SH-SY5Y (cell line): Measurements from ENCODE around the gene NEURL2.

Source experiments
- GATA2 ChIP-seq: IDR thresholded peaks from 2 replicates; pipeline ENCODE4 v1.6.1; 2011; ENCODE audit warnings: mild to moderate bottlenecking, low read depth, low read length
- GATA3 ChIP-seq: IDR thresholded peaks from 2 replicates; pipeline ENCODE4 v1.6.1; 2011; ENCODE audit warnings: low read depth, mild to moderate bottlenecking, low read length, moderate library complexity

DNA sequence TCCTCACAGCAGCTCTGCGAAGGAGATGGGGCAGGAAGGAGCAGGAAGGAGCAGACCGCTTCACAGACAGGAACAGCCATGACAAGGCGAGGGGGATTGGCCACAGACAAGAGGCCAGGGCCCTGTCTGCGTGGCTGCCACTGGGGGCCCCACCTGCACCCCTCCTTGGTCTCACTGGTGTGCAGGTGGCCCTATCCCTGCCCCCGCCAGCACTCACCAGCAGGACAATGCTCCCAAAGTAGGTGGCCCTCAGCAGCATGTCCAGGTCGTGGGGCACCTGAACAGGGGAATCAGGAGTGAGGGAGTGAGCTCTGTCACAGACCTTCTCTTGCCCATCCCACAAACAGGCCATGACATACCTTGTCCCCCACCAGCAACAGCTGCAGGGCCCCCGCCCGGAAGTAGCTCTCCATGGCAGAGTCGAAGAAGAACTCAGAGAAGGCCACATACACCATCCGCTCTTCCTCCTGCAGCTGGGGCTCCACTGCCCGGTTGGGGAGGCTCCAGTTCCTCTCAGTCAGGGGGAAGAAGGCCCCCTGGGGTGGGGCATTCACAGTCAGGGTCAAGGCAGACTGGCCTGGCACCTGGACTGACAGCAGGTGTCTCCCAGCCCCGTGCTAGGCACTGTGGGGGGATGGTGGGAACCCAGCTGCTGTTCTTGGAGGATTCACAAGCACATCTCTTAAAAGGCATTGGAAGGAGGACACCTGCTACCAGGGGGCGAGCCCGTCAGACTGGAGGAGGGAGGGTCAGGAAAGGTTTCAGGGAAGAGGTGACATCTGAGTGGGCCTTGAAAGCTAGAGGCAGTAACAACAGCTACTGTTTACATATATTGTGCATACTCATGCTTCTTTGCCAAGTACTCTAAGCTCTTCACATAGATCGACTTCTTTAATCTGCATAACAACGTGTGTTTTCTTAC, 13.8 kb upstream of the NEURL2 start:
- TF ChIP-seq GATA2 (no peak), GATA3 (no peak)
